IPS-18c (cell line): Measurements from ENCODE around the gene SNCAIP.
"Not testable (repeated sequence)": the region's sequence is repeated elsewhere in the genome, so short reads cannot be mapped to it uniquely, and the experiment has no call there.

ENCODE experiments used
- H3K4me3 ChIP-seq: 2 replicates; pipeline ENCODE4 v1.7.0; 2013; ENCODE audit warnings: low read depth, mild to moderate bottlenecking, low read length, moderate library complexity; ENCODE audit not compliant: insufficient read depth
- H3K9me3 ChIP-seq: one replicate; pipeline ENCODE4 v1.6.1; 2013; ENCODE audit warnings: mild to moderate bottlenecking, low read length, moderate library complexity; ENCODE audit not compliant: control insufficient read depth, insufficient read depth

Gene SNCAIP

DNA sequence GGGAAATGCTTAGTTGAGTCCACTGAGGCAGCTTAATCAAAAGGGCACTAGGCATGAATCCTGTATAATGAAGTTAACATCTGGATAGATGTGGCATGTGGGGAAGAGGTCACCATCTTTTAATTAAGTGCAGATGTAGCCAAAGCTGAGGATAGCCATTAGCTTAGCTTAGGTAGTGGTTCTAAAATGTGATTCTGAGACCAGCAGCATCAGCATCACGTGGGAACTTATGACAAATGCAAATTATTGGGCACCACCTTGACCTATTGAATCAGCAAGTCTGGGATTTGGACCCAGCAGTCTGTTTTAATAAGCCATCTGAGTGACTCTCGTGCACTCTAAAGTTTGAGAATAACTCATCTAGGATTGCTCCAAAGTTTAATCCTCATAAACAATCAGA lies 63.8 kb downstream of the SNCAIP start:
- Histone ChIP-seq H3K9me3 (no peaks in the 10 kb centered on the region), H3K4me3 (no peak overlapping the region)

DNA sequence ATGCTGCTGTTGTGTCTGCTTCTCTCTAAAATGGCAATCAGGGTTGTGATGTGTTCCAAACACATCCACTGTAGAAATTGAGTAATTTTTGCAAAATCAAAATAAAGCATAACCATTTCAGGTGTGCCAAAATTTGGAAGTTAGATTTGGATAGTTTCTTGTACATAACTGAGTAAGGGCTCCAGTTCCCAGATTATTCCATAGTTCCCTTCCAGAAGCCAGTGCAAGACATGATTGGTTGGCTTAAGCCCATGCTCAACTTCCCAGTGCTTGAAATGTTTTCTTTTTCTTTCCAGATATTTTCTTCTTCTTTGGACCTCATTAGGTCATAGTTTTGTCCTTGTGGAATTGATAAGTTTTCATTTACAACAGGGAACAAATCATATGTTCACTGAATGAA lies 64.2 kb downstream of the SNCAIP start:
- no peaks in the 10 kb centered on the region for H3K9me3 ChIP-seq
- H3K4me3 ChIP-seq = no peak overlapping the region

DNA sequence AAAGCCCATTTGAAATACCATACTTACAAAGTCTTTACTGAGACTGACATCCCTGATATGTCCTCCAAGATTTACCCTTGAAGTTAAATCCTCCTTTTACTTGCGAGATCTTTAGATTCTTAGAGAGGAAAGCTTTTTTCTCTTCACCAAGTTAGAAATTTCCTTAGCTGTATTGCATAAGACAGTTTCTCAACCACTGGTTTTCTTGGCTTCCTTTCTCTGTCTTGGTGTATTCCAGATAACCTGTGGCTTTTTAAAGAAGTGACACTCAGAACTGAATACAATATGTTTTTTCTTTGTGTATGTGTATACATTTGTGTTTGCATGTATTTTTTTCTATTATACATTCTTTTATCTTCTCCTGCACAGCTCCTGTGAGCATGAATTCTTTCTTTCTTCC lies 65.0 kb downstream of the SNCAIP start:
- no peak overlapping the region for H3K4me3 ChIP-seq
- H3K9me3 ChIP-seq = no peaks in the 10 kb centered on the region

DNA sequence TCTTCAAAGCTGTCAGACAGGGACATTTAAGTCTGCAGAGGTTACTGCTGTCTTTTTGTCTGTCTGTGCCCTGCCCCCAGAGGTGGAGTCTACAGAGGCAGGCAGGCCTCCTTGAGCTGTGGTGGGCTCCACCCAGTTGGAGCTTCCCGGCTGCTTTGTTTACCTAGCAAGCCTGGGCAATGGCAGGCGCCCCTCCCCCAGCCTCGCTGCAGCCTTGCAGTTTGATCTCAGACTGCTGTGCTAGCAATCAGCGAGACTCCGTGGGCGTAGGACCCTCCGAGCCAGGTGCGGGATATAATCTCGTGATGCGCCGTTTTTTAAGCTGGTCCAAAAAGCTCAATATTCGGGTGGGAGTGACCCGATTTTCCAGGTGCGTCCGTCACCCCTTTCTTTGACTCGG lies 70.9 kb downstream of the SNCAIP start:
- H3K4me3 ChIP-seq, H3K9me3 ChIP-seq: not testable (repeated sequence)

DNA sequence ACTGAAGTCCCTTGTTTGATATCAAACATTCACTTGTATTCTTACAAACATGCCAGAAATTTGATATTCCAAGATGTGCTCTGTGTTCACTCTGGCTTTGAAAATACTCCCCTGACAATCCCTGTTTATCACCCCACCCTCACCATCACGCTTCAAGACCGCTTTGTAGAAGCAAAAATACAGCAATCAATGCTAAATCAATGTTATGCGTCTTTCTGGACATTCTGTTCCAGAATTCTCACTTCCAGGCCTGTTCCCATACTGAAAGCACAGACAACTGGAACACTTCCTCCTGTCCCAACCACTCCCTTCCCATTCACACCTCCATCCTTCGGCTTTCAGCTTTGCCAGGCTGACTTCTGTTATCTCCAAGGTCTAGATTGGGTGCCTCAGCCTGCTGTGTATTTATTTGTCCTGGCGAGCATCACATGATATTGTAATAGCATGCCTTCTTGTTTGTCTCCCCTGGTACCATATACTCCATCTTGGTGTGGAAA lies 72.8 kb downstream of the SNCAIP start:
- H3K9me3 ChIP-seq = peaks cover 4% of the 10 kb centered on the region

DNA sequence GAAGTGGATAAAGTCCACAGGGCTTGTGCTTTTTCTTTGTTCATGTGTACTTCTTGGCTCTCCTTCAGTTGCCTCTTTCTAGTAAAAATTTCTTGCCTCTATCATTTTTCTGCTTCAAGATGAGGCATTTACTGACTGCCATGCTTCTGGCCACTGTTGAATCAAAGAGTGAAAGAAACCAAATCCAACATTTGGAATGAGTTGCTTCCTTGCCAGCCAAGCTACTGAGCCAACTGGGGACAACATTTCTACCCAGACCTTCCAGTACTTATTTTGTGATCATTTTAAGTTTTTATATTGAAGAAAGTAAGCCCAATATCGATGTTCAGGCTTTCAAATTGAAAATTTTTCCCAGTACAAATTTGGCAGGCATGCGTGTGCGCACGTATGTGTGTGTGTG lies 73.2 kb downstream of the SNCAIP start:
- Histone ChIP-seq H3K4me3 (no peak overlapping the region), H3K9me3 (peaks cover 4% of the 10 kb centered on the region)

More for the DNA sequence above, 72.8 kb downstream of the SNCAIP start:
- no peak overlapping the region for H3K4me3 ChIP-seq

DNA sequence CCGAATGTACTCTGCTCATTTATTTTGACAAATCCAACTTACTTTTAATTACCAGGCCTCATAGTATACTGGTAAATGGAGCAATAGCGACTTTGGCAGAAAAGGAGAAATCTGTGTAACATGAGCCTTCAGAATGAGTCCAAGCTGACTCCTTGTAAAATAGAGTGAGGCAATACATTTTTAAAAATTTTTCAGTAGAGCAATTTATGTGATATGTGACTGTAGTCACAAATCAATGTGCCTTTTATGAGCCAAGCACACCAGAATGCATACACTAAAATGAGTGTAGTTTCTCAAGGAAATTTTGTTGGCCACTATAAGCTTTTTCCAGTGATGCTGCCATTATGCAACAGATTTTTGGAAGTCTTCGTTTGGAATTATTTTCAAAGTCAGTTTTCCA lies 73.8 kb downstream of the SNCAIP start:
- no peak overlapping the region for H3K4me3 ChIP-seq

DNA sequence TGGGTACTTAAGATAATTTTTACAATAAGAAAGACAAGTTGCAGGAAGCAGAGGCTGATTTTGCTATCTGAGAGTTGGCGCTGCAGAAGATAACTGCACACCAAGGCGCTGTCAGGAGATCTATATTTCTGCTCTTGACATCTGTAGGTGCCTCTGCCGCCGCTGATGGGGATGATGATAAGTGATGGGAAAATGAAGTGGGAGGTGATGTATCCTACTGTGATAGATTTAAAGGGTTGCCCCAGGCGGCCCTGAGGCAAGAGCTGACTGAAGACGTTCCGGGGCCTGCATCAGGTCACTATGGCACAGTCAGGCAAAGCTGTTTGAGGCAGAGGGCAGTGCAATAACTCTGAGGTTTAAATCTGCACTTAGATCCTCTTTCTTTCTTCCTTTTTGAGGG lies 78.1 kb downstream of the SNCAIP start:
- Histone ChIP-seq H3K4me3 (no peak overlapping the region), H3K9me3 (peaks cover 2% of the 10 kb centered on the region)

More for the DNA sequence above, 73.8 kb downstream of the SNCAIP start:
- peaks cover 4% of the 10 kb centered on the region for H3K9me3 ChIP-seq

DNA sequence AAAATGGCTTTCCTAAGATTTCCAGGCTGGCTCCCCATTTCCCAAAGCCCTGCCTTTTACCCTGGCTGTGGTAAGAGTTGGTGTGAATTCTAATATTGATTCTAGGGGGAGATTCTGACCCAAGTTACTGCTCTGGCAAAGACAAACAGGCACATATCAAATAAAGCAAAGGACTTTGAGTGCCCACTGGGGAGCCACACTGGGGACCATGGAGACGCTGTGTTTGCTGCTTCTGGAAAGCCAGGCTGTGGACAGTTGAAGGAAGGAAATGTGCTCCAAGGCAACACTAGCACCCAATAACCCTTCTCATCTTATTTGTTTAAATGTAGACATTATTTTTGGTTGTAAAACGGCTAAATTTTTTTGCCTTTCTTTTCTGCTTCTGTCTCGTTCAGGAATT lies 78.7 kb downstream of the SNCAIP start:
- peaks cover 2% of the 10 kb centered on the region for H3K9me3 ChIP-seq
- H3K4me3 ChIP-seq = no peak overlapping the region

DNA sequence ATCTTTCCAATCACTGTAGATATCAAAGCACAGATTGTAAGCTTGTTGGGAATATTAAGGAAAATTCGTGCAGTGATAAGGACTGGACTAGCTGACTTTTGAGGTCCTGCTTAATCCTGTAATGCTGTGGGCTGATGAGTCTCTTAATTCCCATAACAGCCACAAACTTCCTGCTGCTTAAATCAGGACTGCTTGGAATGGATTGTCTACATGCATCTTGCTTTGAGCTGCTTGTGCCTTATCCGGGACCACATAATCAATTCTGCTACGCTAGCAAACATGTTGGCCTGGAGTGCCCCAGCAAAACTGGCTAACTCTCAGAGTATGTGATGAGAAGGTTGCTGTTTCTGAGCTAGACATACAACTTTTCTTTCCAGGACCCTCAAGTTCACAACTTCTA lies 79.6 kb downstream of the SNCAIP start:
- Histone ChIP-seq H3K9me3 (no peaks in the 10 kb centered on the region), H3K4me3 (no peak overlapping the region)

DNA sequence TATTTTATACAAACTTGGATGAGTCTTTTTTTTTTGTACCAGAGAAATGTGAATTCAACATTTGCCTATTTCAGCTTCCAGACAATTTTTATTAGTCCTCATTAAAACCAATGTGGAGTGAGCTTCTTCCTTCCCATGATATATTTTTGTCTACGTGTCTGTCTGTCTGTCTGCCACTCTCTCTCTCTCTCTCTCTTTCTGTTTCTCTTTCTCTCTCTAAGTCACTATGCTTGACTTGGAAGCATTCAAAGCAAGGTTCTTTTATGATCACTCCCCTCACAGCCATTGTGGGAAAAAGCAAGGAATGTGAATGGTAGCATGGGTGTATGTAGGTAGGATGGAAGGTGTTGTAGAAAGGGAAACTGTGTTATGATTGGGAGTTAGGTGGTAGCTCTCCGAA lies 80.2 kb downstream of the SNCAIP start:
- Histone ChIP-seq H3K4me3 (no peak overlapping the region), H3K9me3 (no peaks in the 10 kb centered on the region)

DNA sequence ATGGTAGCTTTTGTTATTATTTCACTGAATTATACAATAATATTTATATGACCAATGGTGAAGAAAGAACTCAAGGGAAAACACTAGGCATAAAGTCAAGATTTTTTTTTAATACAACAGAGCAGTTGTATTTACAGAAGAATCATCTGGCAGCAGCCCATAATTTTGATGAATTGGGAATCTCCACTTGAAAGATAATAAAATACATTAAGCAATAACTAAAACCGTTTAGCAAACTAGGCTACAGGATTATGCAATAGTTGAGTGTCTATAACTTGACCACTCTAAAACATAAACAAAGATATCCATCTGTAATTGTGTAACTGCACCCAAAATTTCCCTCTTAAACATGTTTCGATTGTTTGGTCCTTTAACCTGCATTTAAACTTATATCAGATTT lies 80.8 kb downstream of the SNCAIP start:
- H3K9me3 ChIP-seq = no peaks in the 10 kb centered on the region
- no peak overlapping the region for H3K4me3 ChIP-seq

DNA sequence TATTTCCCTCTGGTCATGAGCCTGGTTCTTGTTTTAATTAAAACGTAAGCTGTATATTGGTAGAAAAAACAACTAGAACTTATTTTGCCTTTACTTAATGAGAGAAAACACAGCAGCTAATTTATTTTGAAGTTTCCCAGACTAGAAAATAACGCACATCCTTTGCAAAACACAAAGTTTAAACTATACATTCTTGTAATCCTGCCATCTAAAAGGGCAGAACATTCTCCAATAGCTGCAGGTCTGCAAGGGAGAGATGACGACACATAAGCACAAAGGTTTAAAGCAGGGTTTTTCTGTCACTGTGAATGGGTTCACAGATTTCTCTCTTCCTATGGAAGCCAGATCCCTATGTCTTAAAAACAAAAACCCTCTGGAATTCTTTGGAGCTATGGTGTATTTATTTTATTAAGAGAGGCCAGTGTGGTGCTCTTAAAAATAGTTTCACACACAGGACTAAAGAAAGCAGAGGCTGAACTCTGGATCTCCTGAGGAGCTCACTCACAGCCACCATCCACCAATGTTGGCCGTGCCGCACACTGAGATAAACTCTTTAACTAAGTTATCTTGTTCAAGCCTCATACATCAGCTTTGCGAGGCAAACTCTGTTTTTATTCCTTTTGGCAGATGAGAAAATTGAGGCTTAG lies 82.4 kb downstream of the SNCAIP start:
- no peaks in the 10 kb centered on the region for H3K9me3 ChIP-seq
- no peak overlapping the region for H3K4me3 ChIP-seq

DNA sequence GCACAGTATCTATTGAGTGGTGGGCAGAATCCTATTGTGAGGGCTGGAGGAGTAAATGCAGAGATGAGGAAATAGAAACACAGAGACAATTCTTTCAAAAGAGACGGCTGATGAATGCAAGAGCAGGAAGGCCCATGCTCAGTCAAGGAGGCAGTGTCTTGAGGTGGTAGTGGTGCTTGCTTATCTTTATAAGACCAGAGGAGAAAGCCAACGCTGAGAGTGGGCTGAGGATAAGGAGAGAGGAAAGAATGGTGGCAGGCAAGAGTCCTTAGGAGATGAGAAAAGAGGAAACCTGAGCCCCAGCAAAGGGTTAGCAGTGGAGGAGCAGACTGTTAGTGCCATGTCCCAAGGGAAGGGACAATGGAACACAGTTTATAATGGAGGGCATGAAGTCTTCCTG lies 86.0 kb downstream of the SNCAIP start:
- H3K9me3 ChIP-seq = no peaks in the 10 kb centered on the region

DNA sequence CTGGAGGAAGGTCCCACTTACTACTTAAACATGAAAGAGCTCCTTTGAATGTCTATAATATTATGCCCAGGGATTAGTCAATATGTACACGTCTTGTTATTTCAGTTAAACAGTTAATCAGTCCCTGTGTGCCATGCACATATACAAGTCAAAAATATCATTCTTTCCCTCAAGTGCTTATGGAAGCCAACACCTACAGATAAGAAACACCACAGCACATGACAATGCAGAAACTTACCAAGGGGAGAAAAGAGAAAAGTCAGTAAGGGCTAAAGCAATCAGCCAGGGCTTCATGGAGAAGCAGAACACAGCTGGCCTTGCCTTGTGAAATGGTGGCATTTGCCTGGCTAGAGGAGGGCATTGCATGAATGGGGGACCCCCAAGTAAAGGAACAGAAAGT lies 88.3 kb downstream of the SNCAIP start:
- Histone ChIP-seq H3K4me3 (no peak overlapping the region), H3K9me3 (no peaks in the 10 kb centered on the region)

More for the DNA sequence above, 86.0 kb downstream of the SNCAIP start:
- no peak overlapping the region for H3K4me3 ChIP-seq

DNA sequence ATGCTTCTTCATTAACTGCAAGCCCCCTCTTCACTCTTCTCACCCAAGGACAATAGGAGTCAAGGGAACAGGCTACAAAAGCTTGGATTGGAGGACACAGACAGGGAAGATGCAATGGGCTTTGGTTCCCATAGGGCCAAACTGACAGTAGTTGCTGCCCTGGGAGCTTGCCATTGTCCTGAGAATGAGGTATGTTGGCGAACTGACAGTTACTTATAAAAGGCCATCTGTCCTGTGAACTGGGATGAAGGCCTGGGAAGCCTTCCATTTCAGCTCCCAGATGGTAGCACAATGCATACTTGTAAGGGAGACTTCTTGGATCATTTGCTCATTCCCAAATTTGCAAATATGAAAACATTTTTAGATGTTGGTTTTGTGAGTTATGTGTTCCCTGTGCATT lies 88.9 kb downstream of the SNCAIP start:
- H3K4me3 ChIP-seq = no peak overlapping the region
- no peaks in the 10 kb centered on the region for H3K9me3 ChIP-seq

DNA sequence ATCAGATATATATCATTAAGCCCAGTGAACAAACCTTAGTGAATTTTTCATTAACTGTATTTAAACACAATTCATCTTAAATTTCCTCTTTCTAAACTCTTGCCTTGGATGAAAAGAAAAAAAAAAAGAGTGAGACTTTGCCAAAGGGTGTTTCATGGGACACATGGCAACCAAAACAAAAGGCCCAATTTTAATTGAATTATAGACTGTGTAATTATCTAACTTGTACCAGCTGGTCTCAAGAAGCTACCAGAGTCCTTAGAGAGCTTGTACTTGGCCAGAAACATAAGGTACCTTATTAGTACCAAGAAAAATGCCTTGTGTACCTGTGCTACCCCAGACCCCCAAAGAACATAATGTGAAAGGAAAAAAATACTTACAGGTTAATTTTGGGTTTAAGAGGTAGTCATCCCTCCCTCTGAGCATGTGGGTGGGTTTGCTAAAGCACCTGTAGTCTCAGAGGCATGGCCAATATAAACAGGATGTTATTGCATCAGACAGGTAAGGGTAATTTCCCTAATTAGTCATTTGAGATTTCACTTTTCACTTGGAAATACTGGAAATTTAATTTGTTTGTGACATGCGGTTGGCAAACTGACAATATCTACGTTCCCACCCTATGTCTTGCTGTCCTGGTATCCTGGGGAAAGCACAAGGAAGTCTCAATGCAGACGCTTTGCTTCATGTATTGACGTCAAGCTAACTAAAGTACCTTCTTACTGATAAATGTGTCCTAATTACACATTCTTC lies 90.1 kb downstream of the SNCAIP start:
- H3K4me3 ChIP-seq = no peak overlapping the region
- H3K9me3 ChIP-seq = no peaks in the 10 kb centered on the region

DNA sequence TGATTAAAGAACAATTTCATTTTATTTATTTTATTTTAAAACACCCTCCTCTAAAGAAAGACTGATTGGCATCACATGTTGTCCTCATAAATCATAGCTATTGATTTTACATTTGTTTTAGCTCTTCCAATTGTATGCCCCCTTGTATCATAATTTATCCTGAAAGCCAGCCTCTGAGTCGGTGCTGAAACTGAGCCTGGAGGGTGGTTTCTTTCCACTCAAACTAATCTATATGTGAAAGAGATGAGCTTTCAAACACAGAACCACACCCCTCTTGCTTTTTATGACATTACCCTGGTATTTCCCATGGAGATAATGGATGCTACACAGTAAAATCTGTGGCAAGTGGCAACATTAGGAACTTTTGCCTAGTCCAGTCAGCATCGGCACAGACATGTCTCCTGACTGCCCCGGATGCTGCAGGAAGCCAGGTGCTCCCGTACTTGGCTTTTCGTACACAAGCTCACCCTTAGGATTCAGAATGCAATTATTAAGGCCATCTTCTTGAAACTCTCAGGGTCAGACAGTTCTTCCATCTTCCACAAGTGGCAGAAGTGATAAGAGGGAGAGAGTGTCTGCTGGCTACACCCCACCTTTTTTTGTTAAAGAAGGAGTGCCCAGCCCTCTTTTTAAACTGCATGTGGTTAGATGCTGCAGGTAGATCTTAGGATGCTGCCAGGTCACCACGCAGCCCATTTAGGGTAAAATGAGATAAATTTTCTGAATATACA lies 91.1 kb downstream of the SNCAIP start:
- H3K9me3 ChIP-seq = no peaks in the 10 kb centered on the region

More for the DNA sequence above, 91.1 kb downstream of the SNCAIP start:
- H3K4me3 ChIP-seq = no peak overlapping the region
